Superior temporal gyrus (tissue), 1 donor: ENCODE measurements around the gene SESN2.

ENCODE experiments used
- DNase-seq: peaks from one replicate; pipeline ENCODE4 v3.0.0-alpha.2; 2016; ENCODE audit errors: extremely low spot score

Gene SESN2

DNA sequence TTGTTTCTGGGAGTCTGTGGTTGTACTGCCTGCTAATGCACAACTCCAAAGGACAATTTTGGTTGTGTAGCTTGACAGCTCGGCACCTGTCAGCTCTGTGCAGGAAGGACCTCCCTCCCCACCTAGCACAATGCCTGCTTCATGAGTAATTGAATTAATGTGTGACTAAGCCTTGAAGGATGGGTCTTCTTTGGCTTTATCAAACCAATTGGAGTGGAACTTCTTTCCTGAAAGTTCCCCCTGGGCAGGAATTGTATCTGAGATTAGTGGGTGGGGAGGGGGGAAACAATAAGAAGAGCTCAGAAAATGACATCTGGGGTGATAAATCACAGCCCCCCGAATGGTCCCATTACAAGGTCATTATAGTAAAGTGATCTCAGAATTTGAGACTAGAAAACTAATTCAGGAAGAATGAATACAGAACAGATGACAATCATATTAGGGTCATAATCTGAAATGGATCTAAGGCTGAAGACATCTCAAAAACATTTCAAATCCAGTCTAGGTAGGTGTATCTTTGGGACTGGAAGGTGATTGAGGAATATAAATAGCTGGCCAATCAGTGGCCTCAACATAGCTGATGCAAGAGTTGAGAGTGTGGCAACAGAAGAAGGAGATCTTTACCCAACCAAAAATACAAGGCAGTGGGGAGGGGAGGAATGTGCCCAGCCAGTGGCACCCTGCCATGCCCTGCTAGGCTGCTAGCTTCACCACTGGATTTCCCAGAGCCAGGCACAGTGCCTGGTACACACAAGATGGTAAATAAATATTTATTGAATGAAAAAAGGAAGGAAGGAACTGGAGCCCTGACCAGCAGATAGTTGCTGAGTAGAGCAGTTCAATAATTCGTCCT is 10.1 kb upstream of the SESN2 start:
- DNase-seq: no peak

DNA sequence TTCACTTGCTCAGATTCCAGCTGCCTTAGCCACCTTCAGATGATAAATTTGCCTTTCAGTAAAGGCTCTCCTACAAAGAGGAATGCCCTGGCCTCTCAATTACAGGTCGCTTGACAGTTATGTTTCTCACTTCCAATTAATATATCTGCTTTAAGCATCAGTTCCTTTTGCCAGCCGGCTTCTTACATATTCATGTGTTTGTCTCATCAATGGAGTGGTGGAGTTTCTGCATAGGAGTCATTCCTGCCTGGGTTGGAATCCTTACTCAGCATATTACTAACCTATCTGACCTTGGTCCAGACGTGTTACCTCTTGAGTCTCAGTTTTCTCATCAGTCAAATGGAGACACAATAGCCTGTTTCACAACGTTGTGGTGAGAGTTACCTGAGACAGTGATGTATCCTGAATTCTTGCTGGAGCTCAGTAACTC is 9.4 kb upstream of the SESN2 start:
- DNase-seq: no peak

- no peak for DNase-seq
Measured at GRCh38 chr1:28256197-28256827, 3.0 kb upstream of the SESN2 start.

DNA sequence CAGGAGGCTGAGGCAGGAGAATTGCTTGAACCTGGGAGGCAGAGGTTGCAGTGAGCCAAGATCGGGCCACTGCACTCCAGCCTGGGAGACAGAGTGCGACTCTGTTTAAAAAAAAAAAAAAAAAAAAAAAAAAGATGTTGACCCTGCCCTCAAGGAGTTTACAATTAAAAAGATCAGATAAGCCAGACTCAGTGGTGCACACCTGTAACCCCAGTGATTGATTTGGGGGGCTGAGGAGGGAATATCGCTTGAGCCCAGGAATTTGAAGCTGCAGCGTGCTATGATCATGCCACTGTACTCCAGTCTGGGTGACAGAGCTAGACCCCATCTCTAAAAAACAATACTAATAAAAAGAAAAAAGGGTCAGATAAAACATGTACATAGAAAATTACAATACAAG is 1.6 kb upstream of the SESN2 start:
- DNase-seq: no peak

DNA sequence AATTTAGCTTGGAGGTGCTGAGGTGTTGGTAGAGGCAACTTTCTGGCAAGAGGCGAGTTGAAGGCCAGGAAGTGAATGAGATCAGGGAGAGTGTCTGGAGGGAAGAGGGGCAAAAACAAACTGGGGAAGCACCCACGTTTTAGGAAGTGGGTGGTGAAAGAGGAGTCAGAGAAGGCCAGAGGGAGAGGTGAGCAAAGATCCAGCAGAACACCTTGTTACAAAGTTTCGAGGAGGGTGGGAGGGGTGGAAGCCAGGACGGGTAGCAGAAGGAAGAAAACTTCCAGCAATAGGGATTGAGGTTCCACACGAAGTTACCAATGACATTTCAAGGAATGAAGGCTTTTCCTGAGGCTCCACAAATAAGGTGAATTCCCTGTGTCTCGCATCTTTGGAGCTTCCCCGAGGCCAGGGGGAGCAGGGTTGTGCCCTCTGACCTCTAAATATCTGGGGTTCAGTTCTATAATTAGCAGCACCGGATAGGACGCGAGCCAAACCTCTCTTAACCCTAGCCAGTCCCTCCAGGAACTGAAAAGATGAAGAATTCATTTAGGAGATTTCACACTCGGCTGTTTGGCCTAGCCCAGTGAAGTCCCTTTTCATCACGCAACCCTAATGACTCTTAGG is 578 bp upstream of the SESN2 start:
- DNase-seq: no peak

- DNase-seq: no peak
Measured at GRCh38 chr1:28259934-28260802, 850 bp downstream of the SESN2 start.

DNA sequence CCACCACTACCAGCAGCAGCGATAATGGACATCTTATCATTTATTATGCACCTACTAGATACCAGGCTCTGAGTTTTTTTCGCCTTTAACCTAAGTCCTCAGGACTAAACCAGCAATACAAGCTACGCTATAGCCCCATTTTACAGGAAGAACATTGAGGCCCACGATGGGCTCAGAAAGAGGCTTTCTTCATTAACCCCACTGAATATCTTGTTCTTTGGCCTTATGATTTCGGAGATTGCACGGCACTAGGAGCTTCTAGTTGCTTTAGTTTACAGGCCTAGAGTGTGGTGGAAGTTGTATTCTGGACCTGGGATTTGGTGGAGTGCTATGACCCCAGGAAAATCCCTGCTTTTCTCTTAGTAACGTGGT is 1.5 kb downstream of the SESN2 start:
- DNase-seq: no peak

DNA sequence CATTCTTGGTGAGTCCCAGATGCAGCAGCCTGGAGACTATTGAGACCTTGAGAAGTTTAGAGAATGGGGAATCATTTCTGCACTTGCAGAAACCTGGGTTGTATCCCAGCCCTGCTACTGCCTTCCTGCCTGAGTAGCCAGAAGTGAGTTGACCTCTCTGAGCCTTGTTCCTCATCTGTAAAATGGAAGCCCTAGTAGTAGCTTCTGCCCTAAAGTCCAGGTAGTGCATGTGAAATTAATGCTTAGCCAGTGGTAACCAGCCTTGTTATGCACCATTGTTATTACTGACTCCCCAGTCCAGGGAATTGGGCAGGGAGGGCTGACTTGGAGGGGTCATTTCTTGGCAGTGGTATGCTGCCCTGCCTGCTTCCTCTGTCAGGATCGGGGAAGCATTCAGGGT is 5.6 kb downstream of the SESN2 start:
- no peak for DNase-seq

- DNase-seq: no peak
Measured at GRCh38 chr1:28265577-28265976, 6.3 kb downstream of the SESN2 start.

- DNase-seq: no peak
Measured at GRCh38 chr1:28266920-28267322, 7.6 kb downstream of the SESN2 start.

- no peak for DNase-seq
Measured at GRCh38 chr1:28267633-28268032, 8.3 kb downstream of the SESN2 start.

DNA sequence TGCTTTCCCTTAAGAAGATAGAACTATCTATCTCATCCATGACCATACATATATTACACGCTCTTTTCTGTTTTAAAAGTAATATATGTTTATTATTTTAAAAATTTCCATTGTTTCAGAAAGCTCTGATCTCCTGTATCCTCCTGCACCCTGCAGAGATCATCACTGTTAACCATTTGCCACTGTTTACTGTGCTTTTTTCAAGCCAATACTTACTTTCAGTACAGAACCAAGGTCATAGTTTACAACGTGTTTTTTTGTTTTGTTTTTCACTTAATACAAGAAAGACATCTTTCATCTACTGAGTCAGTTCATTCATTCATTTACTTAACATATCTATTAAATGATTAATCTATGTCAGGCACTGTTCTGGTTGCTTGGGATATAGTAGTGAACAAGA is 10.2 kb downstream of the SESN2 start:
- no peak for DNase-seq

DNA sequence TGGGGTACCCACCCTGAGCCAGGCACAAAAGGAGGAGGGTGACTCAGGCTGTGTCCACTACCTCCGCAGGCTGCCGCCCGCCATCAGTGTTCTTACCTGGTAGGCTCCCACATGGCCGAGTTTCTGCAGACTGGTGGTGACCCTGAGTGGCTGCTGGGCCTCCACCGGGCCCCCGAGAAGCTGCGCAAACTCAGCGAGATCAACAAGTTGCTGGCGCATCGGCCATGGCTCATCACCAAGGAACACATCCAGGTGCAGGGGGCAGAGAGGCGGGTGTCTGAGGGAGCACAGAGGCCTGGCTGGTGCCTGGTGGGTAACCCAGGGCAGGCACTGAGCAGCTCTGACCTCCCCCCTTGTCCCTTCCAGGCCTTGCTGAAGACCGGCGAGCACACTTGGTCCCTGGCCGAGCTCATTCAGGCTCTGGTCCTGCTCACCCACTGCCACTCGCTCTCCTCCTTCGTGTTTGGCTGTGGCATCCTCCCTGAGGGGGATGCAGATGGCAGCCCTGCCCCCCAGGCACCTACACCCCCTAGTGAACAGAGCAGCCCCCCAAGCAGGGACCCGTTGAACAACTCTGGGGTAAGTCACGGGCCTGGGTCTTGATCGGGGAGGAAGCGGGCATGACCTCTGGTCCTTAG is 13.0 kb downstream of the SESN2 start:
- no peak for DNase-seq

DNA sequence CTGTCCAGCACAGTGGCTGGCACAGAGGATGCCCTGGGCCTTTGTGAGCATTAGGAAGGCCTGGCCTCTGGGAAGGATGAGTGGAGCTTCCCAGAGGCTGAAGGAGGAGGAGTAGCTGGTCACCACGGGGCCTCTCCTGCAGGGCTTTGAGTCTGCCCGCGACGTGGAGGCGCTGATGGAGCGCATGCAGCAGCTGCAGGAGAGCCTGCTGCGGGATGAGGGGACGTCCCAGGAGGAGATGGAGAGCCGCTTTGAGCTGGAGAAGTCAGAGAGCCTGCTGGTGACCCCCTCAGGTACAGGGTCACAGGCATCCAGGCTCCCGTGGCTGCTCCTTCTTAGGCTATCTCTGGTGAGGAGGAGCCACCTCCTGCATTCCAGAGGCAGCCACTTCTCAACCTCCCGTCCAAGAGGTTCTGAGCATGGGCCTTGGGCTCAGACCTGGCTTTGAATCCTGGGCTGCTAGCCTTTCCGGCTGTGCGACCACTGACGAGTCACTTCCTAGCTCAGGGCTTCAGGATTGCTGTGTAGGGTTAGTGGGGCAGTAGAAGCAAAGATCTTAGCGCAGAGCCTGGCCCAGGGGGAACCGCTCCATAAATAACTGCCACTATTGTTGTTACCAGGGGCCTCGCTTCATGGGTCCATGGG is 14.0 kb downstream of the SESN2 start:
- DNase-seq: no peak

- no peak for DNase-seq
Measured at GRCh38 chr1:28278763-28279162, 19.4 kb downstream of the SESN2 start.

- DNase-seq: no peak
Measured at GRCh38 chr1:28279721-28280120, 20.4 kb downstream of the SESN2 start.

GRCh38 chr1:28280501-28280900 is 21.2 kb downstream of the SESN2 start:
- no peak for DNase-seq

- DNase-seq: no peak
Measured at GRCh38 chr1:28280977-28281381, 21.7 kb downstream of the SESN2 start.

DNA sequence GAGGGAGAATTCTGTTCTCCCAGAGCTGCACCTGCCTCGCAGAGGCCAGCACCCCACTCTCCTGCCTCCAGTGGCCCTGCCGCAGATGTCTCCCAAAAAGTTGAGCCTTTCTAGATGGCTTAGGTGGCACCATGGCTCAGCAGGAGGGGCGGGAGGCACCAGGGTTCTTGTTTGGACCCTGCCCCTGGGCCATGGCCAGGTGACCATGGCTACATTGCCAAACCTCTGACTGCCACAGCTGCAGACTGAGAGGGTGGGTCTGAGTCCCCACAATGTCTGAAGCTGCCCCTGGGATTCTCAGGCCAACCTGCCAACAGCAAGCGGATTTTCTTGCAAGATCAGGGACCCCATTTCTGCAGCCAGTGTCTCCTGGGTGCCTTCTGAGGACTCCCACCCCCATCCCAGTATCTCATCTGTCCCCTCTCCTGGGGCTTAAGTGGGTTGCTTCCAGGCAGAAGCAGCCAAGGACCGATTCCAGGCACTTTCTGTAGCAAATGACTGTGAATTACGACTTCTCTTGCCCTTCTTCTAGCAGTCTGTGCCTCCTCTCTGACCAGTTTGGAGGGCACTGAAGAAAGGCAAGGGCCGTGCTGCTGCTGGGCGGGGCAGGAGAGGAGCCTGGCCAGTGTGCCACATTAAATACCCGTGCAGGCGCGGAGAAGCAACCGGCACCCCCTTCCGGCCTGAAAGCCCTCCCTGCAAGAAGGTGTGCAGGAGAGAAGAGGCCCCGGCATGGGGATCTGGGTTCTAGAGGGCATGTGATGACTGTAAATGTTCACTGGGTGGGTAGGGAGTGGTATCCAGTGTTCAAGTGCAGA is 22.5 kb downstream of the SESN2 start:
- DNase-seq: no peak
